T-helper 1 cell (primary cell): ENCODE results near the gene HOXC12.

ENCODE experiments used
- DNase-seq, 5 donors: peaks; one replicate each; pipeline ENCODE4 v3.0.0-alpha.2; 2012 to 2020

The HOXC12 gene

DNA sequence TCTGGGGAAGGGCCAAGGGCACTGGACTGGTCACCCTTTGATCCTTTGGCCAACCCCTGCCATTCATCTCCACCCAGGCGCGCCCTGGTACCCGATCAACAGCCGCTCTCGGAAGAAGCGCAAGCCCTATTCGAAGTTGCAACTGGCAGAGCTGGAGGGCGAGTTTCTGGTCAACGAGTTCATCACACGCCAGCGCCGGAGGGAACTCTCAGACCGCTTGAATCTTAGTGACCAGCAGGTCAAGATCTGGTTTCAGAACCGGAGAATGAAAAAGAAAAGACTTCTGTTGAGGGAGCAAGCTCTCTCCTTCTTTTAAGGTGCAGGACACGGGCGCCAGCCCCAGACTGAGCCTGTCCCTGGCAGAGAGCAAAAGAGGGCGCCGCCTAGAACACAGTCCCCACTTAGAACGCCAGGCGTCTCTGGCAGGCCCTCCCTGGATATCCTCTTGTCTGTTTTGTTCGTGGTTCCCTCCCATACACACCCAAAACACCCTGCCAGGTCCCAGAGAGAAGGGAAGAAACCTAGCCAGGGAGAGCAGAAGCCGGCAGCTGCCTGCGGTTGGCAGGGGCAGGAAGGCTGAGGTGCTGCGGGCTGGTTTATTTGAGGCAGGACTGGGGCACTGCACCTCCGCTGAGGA lies 1.7 kb downstream of the HOXC12 start:
- no peak for DNase-seq

DNA sequence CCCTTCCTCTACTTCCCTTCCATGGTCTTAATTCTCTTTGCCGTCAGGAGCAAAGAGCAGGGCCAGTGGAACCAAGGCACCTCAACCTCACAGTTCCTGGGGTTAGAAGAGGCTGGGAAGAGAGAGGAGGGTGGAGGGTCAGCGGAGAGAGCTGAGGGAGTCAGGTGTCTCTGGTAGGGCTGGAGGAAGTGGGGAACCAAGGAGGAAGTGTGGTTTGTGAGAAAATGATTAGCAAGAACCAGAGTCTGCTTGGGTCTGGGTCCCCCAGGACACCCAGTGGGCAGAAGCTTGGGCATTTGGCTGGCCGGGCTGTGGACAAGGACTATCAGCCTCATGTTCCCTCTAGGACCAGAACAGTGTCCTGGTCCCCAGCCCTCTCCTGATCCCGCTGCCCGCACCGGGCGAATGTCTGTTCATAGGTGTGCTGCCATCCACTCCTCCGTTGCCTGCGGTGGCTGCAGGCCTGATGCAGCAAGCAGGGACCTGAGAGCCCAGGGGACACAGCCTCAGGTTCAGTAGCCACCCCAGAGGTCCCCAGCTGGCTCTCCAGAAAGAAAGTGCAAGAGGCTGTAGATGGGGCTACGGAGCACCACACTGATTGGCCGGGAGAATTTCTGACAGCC lies 2.3 kb downstream of the HOXC12 start:
- no peak for DNase-seq

DNA sequence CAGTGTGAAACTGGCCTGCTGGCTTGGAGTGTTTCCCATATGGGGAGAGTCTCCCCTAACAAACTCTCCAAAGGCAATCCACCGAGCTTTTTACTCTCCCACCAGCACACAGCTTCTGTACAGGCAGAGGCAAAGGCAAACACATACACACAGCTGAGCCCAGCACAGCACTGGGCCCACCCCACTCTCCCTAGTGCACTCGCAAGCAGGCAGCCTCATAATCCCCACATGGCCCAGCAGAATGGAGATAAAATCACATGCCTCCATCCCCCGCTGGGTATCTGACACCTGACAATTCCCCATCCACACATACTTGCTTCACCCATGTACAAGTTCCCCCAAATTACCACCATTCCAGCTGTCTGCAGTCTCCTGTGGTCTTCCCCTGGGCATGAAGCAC lies 3.4 kb downstream of the HOXC12 start:
- no peak for DNase-seq

GRCh38 chr12:53959314-53959713 lies 4.6 kb downstream of the HOXC12 start:
- no peak for DNase-seq

- DNase-seq: no peak
Observed at GRCh38 chr12:53960187-53961024, 5.7 kb downstream of the HOXC12 start.

DNA sequence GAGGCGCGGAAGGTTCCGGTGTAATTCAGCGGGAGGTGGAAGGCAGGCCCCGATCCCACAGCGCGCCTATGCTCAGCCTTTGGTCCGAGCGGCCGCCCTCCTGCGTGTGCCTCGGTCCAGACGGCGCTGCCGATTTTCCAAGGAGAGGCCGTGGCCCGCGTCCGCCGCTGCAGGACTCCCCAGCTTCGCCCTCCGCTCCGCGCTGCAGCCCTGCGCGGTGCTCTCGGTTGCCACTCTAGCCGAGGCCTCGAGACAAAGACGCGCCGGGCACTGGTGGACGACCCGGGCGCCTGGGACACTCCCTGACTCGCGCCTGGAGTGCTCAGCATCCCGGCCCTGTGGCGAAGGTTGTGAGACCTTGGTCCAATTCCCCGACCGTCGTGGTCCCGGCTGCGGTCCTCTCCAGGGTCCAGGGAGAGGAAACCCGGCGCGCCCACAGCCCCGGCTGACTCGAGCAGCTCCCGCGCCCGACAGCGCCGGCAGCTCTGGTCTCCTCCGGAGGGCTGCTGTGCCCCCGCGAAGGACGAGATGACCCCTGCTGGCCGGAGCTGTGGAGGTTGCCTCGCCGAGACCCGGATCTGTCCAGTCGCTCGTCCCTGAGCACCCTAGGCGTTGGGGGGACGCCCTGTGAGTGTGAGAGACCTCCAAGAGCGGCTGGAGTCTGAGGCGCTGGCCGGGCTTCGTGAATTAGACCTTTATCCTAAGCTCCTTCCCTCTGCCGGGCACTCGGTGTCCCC lies 6.5 kb downstream of the HOXC12 start:
- DNase-seq: no peak

DNA sequence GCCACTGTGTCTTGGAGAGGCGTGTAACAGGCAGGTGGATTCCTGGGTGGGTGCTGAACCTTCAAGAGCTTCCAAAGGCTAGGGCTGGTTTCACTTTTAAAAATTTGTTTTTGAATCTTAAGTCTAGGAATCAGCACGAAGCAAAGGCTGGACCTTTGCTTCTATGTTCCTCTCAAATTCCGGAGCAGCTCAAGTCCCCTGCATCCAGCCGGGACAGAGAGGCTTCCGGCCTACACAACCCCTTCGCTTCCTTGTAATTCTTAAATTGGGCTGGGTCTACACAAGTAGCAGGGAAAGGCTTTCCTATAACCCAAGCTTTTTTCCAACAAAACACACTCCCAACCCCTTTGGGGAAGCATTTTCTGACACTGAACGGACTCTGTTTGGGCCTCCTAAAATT lies 8.3 kb downstream of the HOXC12 start:
- no peak for DNase-seq

DNA sequence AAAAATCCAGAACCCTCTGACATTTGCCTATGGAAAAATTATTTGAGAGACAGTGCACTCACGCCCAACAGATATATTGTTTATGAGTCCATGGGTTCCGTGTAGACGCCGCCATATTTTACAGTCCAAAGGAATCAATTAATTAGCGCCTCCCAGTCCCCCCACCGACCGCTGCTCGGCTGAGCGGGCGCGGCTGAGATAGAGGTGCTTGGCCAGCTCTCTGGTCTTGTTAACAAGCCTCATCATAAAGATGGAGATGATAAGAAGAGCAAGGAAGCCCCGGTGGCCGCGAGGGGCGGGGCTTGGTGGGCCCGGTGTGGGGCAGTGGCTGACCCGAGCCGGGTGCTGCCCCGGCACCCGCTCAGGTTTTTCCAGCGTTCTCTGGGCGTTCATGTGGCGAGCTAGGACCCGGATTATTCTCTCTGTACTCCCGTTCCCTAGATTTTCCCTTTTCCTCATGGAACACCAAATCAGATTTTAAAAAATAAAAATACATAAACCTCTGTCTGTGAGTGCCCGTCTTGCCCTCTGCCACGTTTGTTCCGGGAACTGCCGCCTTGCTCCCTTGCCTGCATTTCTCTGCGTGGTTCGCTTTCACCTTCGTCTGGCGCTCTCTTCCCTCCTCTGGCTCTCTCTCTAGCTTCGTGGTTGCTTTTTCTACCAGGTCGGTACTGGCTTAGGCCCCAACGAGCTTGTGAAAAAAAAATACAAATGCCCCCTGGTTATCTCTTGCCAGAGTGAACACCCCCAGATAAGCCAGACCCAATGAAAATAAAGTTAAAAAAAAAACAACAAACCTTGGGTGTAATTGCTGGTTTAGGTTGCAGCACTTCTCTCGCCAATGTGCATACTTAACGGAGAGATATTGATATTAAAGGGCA lies 9.0 kb downstream of the HOXC12 start:
- no peak for DNase-seq

DNA sequence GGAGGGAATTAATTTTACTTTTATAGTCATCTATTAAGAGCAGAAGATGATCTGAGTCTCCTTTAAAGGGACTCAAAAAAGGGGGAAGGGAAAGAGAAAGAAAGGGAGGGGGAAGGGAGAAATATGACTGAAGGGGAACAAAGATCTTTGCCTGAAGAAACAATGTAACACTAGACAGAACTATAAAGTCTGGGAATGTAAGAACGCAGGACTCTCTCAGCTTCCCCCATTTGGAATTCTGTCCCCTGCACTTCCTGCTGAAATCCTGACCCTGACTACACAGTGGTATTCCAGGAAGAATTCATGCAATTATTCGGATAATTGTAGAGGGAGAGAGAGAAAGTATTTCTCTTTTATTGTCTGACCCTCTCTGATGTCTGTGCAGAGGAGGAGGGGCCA lies 9.6 kb downstream of the HOXC12 start:
- no peak for DNase-seq

DNA sequence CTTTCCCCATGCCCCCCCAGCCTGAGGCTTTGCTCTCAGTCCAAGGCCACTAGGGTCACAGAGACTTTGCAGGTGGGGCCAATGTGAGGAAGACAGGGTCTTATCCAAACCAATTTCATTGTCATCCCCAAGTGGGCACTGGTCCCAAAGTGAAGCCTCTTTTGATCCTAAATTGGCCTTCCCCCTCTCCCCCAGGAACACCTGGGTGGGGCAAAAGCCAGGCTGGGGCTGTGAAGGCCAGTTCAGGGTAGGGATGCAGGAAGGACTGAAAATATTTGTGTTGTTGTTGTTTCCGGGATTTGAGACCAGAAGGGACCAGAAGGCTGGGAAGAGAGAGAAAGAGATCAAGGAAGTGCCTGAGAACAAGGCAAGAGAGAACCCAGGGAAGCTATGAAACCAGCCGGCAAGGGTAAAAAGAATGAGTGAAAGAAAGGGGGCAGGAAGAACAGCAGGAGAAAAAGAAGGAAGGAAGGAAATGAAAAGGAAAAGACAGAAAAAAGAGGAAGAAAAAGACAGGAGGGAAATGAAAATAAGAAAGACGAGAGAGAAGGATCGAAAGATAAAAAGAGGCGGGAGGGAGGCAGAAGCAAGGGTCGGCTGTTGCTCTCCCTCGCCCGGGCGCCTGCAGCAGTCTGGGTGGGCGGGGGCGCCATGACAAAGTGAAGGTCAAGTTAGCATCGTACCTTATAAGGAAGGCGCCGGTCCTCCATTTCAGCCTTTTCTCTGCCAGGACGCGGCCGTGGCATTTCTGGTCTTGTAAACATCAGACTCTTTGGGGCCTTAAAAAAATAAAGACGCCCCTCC lies 10.8 kb downstream of the HOXC12 start:
- DNase-seq: no peak

DNA sequence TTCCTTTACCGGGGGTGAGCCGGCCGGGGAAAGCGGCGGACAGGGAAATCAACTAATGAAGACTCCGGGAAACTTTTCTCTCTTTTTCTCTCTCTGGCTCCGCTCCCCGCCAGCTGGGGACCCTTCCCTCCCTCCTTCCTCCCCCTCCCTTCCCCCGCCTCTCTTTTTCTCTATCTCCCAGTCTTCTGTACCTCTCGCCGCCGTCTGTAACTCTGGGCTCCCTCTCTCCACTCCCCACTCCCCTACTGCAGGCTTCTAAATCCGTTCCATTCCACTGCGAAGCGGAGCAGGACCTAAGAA lies 11.3 kb downstream of the HOXC12 start:
- DNase-seq: no peak

DNA sequence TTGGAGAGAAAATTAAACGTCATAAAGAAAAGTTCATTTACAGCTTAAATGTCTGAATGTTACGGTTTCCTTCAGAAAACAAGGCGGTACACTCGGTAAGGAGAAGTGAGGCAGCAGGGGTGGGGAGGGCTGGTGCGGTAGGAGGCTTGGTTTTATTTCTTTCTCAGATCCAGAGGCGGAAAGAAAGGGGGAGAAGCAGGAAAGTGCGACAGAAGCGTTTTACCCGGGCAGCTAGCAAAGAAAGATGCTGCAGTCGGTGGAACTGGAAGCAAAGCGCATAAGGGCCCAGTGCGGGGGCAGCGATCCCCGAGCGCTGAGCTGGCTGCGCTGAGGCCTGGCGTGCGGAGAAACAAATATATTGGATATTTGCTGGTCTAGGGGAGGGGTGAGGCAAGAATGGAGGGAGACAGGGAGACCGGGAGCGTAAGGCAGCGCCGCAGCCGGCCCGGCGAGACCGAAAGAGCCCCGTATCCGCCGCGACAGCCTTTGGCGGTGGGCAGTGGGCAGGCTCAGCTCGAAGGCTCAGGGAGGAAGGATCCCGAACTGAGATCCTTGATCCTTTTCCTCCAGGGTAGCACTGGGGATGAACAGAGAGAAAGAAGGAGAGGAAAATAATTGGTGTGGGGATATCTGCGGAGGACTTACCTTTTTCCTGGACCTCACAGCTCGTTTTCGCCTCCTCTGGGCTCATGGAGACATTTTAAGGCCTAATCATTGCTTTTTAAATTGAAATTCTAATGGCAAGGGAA lies 11.9 kb downstream of the HOXC12 start:
- DNase-seq: no peak

DNA sequence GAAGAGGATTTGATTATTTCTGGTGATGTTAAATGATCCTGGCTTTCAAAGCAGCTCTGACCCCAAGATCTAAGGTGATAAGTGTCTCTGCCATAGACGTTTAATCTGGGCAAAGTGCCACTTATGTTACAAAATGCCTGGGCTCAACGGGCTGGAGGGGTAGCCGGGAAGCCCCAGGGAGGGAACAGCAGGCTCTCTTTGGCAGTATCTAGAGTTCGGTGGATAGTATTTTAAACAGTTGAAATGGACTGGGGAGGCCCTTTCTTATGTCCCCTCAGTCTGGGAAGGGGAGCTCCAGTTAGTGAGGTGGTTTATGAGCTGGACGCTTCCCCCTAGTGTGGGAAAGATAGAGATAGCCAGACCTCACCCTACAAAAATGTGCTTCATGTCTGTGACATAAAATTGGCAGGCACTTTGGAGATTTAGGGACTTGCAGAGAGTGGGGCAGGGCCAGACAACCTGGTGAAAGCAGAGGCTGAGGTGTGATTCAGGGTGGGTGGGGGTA lies 12.8 kb downstream of the HOXC12 start:
- DNase-seq: no peak

DNA sequence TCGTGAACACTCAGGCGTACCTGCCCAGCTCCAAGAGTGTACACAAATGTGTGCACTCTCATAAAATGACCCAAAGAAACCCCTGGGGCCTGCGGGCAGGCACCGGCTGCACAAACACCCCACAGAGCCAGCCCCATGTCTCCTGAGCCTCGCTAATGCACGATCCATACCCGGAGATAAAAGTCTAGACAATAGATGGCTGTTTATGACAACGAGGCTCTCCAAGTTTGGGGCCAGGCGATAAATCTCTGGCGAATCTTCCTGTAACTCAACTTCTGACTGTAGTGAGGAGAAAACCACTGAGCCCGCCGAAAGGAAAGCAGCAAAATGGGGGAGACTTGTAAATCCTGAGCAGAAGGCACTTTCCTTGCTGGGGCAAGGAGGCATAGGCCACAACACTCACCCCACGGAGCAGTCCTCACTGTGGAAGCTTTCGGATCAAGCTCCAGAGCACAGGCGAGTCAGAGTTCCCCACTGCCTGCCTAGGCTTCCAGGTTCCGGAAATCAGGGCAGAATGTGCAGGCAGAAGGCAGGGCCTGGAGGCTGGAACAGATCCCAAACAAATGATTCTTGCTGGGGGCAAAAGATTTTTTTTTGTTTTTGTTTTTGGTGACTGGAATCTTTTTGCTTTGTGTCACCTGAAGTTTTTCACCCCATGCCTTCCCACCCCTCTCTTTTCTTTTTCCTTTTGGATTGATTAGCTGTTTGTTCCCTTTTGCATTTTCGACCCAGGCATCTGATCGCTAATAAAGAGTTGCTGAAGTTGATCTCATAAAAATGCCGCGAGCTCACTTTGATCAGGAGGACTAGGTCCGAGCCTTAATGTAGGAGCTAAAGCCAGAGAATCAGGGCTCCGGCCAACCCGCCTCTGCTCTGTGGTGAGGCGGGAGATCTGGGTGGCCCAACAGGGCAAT lies 13.8 kb downstream of the HOXC12 start:
- no peak for DNase-seq

GRCh38 chr12:53969588-53970259 lies 15.0 kb downstream of the HOXC12 start:
- DNase-seq: no peak

- no peak for DNase-seq
Observed at GRCh38 chr12:53970451-53970850, 15.7 kb downstream of the HOXC12 start.

GRCh38 chr12:53971129-53971528 lies 16.4 kb downstream of the HOXC12 start:
- DNase-seq: no peak

GRCh38 chr12:53971686-53972085 lies 17.0 kb downstream of the HOXC12 start:
- DNase-seq: no peak

GRCh38 chr12:53972152-53972702 lies 17.5 kb downstream of the HOXC12 start:
- DNase-seq: no peak
